ENCODE measurements around the gene GTF3C5.
"Not testable (repeated sequence)": the region's sequence is repeated elsewhere in the genome, so short reads cannot be mapped to it uniquely, and the experiment has no call there.

Gene GTF3C5

DNA sequence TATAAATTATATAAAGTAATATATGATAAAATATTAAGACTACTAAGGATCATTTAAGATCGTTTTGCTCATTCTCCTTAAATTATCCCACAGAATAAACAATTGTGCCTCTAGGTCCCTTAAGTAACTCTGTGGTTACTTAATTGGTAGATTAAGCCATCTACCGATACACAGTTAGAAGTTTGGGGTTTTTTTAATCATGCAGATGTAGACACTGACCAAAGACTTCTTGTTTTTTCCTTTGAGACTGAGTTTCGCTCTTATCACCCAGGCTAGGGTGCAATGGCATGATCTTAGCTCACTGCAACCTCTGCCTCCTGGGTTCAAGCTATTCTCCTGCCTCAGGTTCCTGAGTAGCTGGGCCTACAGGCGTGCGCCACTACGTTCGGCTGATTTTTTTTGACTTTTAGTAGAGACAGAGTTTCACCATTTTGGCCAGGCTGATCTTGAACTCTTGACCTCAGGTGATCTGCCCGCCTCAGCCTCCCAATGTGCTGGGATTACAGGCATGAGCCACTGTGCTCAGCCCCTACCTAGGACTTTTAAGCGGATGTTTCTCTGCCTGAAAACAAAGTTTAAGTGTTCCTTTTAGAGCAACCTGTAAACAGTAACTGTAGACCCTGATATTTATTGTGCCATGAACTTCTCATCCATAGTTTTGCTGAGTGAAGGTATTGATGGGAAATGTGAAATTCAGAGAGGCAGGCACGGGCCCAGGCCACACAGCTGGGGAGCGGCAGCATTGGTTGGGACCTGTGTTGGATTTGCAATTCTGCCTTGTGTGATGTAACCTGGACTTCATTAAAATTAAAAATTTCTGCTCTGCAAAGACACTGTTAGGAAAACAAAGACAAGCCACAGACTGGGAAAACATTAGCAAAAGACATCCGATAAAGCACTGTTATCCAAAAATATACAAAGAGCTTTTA lies 42.6 kb downstream of the GTF3C5 start:
- FAIRE-seq: no peak

DNA sequence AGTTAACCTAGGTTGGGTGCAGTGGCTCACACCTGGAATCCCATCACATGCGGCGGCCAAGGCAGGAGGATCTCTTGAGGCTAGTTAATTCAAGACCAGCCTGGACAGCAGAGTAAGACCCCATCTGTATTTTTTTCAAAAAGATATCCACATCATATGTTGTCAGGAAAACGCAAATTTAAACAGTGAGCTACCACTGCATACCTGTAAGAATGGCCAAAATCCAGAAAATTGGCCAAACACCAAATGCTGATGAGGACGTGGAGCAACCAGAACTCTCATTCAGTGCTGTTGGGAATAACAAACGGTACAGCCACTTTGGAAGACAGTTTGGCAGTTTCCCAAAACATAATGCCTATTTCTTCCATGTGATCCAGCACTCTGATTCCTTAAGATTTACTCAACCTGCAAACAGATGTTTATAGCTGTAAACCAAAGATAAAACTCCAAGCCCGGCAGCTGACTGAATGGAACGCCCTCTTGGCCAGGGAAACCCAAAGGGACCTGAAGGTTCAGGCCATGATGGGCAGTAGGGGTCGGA lies 43.4 kb downstream of the GTF3C5 start:
- FAIRE-seq: no peak

DNA sequence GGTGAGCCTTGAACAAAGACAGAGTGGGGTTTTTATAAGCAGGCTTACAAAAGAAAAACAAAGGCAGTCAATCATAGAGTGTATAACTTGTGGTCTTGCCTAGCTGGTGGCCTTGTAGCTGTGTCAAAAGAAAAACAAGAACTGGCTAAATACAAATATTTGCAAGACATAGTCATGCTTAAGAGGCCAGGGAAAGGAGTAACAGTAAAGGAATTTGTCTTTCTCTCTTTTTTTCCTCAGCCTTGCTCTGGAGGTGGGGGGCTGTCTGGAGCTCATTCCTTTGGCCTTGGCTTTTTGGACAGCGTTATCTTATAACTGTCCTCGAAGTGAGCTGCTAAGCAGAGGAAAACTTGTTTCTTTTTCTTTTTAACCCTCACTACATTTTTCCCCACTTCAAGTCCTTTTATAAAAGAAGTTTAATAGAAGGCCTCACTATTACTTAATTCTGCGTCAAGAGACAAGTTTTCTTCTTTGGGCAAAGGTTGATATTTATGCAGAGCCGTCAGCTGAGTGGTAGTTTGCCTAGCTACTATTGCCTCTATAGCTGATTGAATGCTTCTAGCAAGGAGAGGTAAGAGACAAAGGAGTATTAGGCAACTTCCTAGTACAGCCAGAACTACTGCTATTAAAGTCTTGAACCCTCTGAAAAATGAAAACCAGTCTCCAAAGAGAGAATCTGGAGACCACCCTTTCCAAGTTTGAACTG lies 45.3 kb downstream of the GTF3C5 start:
- FAIRE-seq: no peak

DNA sequence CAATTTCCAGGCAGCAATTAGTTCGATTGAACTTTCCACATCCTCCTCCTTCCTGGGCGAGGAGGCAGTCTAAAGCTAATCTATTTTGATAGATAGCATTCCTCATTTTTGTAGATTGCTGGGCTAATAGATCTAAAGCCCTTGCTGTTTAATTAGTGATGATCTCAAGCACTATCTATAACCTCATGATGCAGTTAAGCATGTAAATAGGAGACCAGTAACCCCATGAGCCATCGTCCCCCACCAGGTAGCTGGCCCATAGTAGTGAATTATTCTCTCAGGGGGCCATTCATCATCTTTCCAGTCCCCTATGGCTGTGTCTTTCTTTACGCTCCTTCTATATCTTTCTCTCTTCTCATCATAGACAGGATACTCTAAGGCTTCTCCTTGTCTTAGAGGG lies 45.9 kb downstream of the GTF3C5 start:
- FAIRE-seq: no peak

DNA sequence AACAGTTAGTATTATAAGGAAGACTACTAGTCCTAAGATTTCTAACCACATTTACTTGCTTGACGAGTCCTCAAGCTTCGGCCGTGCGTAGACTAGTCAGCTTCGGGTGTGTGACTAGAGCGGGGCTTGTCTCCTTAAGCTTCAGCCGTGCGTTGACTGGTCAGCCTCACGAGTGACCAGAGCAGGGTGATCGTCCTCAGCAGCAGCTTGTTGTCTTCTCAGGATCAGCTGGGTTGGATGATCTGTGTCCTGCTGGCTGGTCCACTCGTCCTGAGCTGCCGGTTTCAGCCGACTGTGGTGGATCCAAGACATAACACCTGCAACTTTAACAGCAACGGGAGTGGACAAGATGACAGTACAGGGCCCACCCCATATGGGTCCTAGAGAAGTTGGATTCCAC lies 47.7 kb downstream of the GTF3C5 start:
- no peak for FAIRE-seq

DNA sequence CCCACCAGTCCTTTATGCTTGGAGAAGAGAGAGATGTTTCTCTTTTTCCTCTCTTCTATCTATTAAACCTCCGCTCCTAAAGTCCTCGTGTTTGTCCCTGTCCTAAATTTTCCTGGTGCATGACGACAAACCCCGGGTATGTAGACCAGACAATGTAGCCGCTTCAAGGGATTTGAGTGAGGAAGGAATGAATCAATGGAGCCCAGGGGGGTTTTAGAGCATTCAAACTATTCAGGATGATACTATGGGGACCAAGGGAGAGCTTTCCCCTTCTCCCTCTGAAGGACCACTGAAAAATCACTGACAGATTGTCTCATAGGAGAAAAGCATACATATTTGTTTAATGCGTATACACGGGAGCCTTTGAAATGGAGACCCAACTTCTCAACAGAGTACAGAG lies 49.4 kb downstream of the GTF3C5 start:
- no peak for FAIRE-seq

DNA sequence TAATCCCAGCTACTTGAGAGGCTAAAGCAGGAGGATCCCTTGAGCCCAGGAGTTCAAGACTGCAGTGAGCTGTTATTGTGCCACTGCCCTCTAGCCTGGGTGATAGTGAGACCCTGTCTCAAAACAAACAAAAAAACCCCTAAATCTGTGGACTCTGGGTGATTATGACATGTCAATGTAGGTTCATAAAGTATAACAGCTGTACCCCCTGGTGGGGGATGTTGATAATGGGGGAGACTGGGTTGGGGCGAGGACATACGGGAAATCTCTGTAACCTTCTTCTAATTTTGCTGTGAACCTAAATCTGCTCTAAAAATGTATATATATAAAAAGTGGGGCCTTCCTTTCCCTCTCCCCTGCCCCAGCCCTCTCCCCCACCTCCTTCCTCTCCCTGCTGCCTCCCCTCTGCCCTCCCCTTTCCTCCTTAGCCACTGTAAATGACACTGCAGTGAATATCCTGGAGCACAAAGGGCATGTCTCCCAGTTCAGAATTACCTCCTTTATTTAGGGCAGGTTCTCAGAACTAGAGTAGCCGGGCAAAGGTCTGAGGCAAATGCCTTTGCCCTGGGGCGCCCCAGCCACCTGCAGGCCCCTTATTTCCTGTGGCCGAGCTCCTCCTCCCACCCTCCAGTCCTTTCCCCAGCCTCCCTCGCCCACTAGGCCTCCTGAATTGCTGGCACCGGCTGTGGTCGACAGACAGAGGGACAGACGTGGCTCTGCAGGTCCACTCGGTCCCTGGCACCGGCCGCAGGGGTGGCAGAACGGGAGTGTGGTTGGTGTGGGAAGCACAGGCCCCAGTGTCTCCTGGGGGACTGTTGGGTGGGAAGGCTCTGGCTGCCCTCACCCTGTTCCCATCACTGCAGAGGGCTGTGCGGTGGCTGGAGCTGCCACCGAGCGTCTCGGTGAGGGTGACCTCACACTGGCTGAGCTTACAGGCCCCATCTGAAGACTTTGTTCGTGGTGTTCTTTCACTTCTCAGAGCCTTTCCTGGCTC lies 50.3 kb downstream of the GTF3C5 start:
- not testable (repeated sequence) for FAIRE-seq

DNA sequence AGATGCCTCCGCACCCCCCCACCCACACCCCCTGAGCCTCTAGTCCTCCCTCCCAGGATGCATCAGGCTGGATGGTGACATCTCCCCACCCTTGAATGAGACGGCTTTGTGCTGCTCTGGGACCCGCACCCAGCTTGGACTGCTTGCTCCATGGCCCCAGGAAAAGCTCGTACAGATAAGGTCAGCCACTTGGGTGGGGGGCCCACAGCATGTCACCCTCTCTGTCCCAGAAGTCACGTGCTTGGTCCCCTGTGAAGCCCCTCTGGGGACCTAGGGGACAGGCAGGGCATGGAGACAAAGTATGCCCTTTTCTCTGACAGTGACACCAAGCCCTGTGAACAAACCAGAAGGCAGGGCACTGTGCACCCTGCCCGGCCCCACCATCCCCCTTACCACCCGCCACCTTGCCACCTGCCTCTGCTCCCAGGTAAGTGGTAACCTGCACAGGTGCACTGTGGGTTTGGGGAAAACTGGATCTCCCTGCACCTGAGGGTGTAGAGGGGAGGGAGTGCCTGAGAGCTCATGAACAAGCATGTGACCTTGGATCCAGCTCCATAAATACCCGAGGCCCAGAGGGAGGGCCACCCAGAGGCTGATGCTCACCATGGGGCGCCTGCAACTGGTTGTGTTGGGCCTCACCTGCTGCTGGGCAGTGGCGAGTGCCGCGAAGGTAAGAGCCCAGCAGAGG lies 51.3 kb downstream of the GTF3C5 start:
- FAIRE-seq: not testable (repeated sequence)

DNA sequence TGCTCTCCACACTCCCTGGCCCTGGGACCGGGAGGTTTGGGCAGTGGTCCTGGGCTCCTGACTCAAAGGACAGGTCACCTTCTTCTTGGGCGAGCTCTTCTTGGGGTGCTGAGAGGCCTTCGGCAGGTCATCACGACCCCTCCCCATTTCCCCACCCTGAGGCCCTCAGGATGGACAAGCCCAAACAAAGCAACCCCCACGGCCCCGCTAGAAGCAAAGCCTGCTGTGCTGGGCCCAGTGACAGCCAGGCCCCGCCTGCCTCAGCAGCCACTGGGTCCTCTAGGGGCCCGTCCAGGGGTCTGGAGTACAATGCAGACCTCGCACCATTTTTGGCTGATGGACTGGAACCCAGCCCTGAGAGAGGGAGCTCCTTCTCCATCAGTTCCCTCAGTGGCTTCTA lies 52.9 kb downstream of the GTF3C5 start:
- FAIRE-seq: not testable (repeated sequence)

DNA sequence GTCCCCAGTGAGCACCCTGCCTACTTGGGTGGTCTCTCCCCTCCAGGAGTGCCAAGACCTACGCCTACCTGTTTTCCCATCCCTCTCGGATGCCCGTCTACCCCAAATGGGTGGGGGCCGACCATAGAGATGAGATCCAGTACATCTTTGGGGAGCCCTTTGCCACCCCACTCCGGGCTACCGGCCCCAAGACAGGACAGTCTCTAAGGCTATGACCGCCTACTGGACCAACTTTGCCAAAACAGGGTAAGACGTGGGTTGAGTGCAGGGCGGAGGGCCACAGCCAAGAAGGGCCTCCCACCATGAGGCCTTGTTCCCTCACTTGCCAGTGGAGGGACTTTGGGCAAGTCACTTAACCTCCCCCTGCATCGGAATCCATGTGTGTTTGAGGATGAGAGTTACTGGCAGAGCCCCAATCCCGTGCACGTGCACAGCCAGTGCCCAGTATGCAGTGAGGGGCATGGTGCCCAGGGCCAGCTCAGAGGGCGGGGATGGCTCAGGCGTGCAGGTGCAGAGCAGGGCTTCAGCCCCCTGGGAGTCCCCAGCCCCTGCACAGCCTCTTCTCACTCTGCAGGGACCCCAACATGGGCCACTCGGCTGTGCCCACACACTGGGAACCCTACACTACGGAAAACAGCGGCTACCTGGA lies 55.5 kb downstream of the GTF3C5 start:
- not testable (repeated sequence) for FAIRE-seq

DNA sequence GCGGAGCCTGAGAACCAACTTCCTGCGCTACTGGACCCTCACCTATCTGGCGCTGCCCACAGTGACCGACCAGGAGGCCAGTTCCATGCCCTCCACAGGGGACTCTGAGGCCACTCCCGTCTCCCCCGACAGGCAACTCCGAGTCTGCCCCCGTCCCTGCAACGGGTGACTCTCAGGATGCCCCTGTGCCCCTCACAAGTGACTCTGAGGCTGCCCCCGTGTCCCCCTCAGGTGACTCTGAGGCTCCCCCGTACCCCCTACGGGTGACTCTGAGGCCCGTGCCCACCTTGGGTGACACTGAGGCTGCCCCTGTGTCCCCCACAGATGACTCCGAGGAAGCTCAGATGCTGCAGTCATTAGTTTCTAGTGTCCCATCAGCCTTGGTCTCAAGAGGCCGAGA lies 56.1 kb downstream of the GTF3C5 start:
- FAIRE-seq: no peak

DNA sequence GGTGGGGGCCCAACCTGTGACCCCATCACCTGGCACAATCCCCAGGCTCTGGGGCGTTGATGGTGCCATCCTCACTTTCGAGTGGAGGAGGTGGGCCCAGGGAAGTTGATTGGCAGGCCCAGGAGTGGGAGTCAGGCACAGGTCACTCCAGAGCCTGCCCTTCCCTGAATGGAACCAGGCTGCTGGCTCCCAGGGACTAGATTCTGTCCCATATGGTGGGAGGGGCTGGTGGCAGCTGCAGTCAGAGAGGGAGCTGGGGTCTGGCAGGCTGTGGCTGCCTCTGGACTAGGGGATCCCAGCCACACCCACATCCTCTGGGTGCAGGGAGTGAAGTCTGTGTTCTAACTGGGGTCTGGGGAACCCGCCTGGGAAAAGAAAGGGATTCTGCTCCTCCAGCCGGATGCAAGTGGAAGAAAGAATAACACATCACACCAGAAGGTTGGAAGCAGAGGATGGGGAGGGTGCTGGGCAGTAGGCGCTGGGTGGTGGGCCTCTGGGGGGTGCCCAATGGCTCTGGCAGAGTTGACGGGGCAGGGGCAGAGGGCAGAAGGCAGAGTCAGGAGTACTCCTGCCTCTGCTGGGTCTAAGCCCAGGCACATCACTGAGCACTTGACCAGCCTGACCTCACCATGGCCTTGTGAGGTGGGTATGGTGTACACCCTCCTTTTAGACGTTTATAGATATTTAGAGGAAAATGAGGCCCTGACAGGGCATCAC lies 56.8 kb downstream of the GTF3C5 start:
- no peak for FAIRE-seq

DNA sequence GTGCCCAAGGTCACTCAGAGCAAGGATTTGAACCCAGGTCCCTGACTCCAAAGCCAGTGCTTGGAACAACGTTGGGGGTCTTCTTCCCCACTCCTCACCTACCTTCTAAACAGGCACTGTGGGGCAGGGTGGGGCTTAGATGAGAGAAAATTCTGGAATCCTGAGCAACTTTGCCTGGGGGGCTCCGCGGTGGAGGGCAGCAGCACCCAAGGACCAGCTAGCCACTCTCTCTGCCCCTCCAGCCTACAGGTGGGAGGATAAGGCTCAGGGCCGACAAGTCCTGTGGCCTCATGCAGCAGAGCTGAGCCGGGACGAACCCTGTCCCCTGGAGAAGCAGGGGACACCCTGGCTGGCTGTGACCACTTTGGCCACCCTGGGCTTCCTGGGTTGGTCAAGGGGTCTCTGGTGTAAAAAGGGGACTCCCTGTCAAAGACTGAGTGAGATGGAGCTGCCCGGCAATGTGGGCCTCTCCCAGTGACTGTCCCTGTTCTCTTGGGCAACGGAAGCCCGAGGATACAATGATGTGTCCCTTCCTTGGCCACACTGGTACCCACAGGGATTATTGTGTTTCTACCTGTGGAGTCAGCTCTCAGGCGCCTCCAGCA lies 57.5 kb downstream of the GTF3C5 start:
- FAIRE-seq: no peak

DNA sequence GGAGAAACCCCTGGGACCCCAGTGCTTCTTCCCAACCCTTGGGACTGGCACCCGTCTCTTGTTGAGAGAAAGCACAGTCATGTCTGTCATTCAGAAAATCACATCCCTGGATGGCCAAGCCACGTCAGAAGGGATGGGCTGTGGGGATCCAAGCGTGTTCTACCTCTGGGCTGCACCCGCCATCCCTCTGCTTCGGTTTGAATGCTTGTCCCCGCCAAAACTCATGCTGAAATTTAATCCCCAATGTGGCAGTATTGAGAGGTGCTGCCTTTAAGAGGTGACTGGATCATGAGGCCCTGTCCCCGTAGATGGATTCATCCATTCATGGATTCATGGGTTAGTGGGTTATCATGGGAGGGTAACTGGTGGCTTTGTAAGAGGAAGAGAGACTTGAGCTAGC lies 58.0 kb downstream of the GTF3C5 start:
- no peak for FAIRE-seq

DNA sequence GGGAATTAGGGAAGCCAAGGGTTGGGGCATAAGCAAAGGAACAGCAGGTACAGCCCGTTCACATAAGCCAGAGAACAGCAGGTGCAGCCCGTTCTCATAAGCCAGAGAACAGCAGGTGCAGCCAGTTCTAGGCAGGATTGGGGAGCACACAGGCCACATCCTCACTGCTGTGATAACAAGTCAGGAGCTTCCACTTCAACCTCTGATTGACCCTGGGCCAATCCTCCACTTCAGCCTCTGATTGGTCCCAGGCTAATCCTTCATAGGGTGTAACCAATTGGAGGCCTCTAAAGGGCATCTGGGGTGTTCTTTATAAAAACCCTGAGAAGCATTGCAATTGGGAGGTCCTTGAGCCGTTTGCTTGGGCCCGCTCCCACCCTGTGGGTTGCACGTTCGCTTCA lies 58.5 kb downstream of the GTF3C5 start:
- no peak for FAIRE-seq

DNA sequence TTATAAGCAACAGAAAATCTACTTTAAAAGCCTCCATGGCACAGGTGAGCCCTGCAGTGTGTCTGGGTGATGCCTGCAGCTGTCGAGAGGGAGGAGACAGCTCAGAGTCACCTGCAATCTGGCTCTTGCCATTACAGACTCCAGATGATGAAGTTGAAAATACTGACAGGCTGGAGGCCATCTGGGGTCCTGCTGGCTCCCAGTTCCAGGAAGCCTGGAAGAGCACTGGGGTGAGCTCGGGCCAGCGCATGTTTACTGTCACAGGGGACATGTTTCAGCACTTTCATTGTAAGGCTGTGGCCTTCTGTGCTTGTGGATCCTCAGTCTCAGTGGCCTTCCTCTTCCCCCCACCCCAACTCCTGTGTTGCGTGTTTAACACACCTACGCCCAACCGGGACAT lies 59.4 kb downstream of the GTF3C5 start:
- FAIRE-seq: no peak

DNA sequence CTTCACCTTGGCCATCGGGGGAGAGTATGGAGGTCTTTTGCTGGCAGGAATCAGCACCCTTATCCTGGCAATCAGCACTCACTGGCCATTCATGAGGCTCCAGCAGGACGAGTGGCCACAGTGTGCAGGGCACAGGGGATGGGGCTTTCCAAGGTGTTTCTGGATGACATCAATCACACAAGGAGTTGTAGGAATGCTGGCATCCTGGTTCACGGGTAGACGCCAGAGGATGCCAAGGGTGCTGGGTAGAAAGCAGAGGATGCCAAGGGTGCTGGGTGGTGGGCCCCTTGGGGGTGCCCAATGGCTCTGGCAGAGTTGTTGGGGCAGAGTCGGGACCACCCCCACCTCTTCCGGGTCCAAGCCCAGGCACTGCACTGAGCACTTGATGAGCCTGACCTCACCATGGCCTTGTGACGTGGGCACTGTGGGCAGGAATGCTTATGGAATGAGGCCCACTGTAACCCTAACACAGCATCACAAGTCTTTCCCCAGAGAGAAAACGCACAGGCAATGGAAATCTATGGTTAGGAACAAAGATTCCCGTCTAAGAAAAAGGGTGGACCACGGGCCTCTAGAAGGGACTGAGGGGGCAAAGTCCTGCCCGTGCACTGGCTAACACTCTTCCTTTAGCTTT lies 60.1 kb downstream of the GTF3C5 start:
- no peak for FAIRE-seq

DNA sequence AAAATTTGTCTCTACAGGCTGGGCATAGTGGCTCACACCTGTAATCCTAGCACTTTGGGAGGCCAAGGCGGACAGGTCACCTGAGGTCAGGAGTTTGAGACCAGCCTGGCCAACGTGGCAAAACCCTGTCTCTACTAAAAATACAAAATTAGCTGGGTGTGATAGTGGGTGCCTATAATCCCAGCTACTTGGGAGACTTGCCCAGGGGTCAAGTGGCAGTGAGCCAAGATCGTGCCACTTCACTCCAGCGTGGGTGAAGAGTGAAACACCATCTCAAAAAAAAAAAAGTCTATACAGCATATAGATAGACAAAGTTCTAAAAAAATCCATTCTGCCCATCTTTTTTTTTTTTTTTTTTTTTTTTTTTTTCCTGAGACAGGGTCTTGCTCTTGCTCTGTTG lies 63.6 kb downstream of the GTF3C5 start:
- FAIRE-seq: not testable (repeated sequence)

DNA sequence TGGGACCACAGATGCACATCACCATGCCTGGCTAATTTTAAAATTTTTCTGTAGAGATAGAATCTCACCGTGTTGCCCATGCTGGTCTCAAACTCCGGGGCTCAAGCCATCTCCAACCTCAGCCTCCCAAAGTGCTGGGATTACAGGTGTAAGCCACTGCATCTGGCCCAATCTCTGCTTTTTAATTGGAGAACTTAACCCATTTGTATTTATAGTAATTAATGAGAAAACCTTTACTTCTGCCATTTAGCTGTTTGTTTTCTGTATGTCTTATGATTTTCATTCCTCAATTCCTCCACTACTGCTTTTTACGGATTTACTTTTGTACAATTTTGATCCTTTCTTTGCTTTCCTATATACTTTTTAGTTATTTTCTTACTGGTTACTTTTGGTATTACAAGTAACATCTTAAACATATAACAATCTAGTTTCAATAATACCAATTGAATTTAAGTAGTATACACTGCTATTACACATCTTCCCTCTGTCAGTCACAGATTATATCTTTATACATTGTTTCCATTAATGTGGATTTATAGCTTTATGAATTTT lies 64.1 kb downstream of the GTF3C5 start:
- FAIRE-seq: no peak

Measured in TTC549 (cell line).